CD4-positive, alpha-beta memory T cell (primary cell): Measurements from ENCODE around the gene SIGLEC12. TPM values are rescaled to one million over a fixed set of nuclear protein-coding genes. Genes with fewer than 3 reads are reported as not detected.

Experiments
- CTCF ChIA-PET: fragments of 350-600 bp; sonication (Branson Sonifier 250); formaldehyde crosslinking; loops from one replicate; lab custom pipeline; 2021; ENCODE audit warnings: inconsistent platforms; ENCODE audit not compliant: partially characterized antibody; lab: Charles Lee
- POLR2A ChIA-PET: fragments of 350-600 bp; sonication (Branson Sonifier 250); formaldehyde crosslinking; loops from one replicate; lab custom pipeline; 2021; ENCODE audit not compliant: partially characterized antibody; lab: Charles Lee
- DNase-seq, 5 donors: peaks; one replicate each; pipeline versions ENCODE4 v3.0.0 to v3.0.0-alpha.2; 2020 to 2022; ENCODE audit warnings: mixed read lengths in 1 of 5
- H3K27ac ChIP-seq: one replicate; pipeline ENCODE4 v1.7.0; 2013; ENCODE audit warnings: low read depth, low read length
- H3K27me3 ChIP-seq: 2 replicates; pipeline ENCODE4 v1.7.0; 2013; ENCODE audit warnings: mild to moderate bottlenecking, low read length, moderate library complexity; ENCODE audit not compliant: insufficient read depth
- H3K36me3 ChIP-seq: 2 replicates; pipeline ENCODE4 v1.7.0; 2013; ENCODE audit warnings: mild to moderate bottlenecking, low read length, moderate library complexity; ENCODE audit not compliant: insufficient read depth
- H3K4me1 ChIP-seq: 2 replicates; pipeline ENCODE4 v1.7.0; 2013; ENCODE audit warnings: mild to moderate bottlenecking, low read length, moderate library complexity; ENCODE audit not compliant: insufficient read depth
- H3K4me3 ChIP-seq, 2 donors: one replicate each; pipeline ENCODE4 v1.7.0; 2013; ENCODE audit warnings: low read length in 2 of 2, mild to moderate bottlenecking in 1 of 2
- H3K9me3 ChIP-seq, 2 donors: one replicate each; pipeline ENCODE4 v1.7.0; 2013; ENCODE audit warnings: low read length in 2 of 2, control low read depth in 1 of 2; ENCODE audit not compliant: control insufficient read depth in 1 of 2
- H3K27ac Mint-ChIP-seq, 7 donors: one replicate each; pipeline ENCODE4 v1.8.0; 2020 to 2021; ENCODE audit warnings: mixed read lengths in 7 of 7, mild to moderate bottlenecking in 6 of 7, inconsistent platforms in 3 of 7, moderate library complexity in 3 of 7
- H3K27me3 Mint-ChIP-seq, 2 donors: one replicate each; pipeline ENCODE4 v1.8.0; 2020 to 2021; ENCODE audit warnings: mixed read lengths in 2 of 2
- H3K36me3 Mint-ChIP-seq, 2 donors: one replicate each; pipeline ENCODE4 v1.8.0; 2020 to 2021; ENCODE audit warnings: mixed read lengths in 2 of 2, inconsistent platforms in 1 of 2, mild to moderate bottlenecking in 1 of 2
- H3K4me1 Mint-ChIP-seq, 4 donors: one replicate each; pipeline ENCODE4 v1.8.0; 2020 to 2021; ENCODE audit warnings: mixed read lengths in 4 of 4, mild to moderate bottlenecking in 1 of 4
- H3K4me3 Mint-ChIP-seq, 8 donors: one replicate each; pipeline ENCODE4 v1.8.0; 2020 to 2021; ENCODE audit warnings: mixed read lengths in 8 of 8, mild to moderate bottlenecking in 7 of 8, moderate library complexity in 6 of 8, inconsistent platforms in 3 of 8
- H3K9me3 Mint-ChIP-seq, 8 donors: one replicate each; pipeline ENCODE4 v1.8.0; 2020 to 2021; ENCODE audit warnings: mixed read lengths in 8 of 8, mild to moderate bottlenecking in 5 of 8, inconsistent platforms in 3 of 8, moderate library complexity in 1 of 8
- intact Hi-C: fragments of 100-400 bp; cut with micrococcal nuclease; formaldehyde crosslinking; loops from one replicate; pipeline ENCODE4 v1.15.1; 2023
- polyA plus RNA-seq, 2 donors: library from polyadenylated mRNA; unstranded; fragments of 300-500 nt; fragmentation: Illumina TruSeq; gene quantifications; one replicate each; pipeline ENCODE4 v1.2.3, GENCODE V29; 2021
- total RNA-seq, 2 experiments: library from RNA; stranded (reverse); gene quantifications; one replicate each; pipeline ENCODE4 v1.2.3, GENCODE V29; 2021

Gene SIGLEC12
- total and polyA plus RNA-seq, 4 experiments from 2014 or later = not detected

- H3K9me3 Mint-ChIP-seq = peaks cover 0 to 4% (median 1%) of the 10 kb centered on the region in 8 donors
- ChIA-PET POLR2A (no interaction called here), CTCF (no interaction called here)
- peaks cover 0 to 3% of the 10 kb centered on the region in 2 donors for H3K36me3 Mint-ChIP-seq
- peaks cover 2 to 10% (median 3%) of the 10 kb centered on the region in 4 donors for H3K4me1 Mint-ChIP-seq
- no peak overlapping the region for H3K4me3 Mint-ChIP-seq
- H3K27ac Mint-ChIP-seq = no peak overlapping the region
- H3K27me3 Mint-ChIP-seq = peaks cover 31 to 50% of the 10 kb centered on the region in 2 donors
- no peak overlapping the region for H3K4me3 ChIP-seq
- no peaks in the 10 kb centered on the region for H3K9me3 ChIP-seq
- no peaks in the 10 kb centered on the region for H3K27me3 ChIP-seq
- no peak for DNase-seq
- no peaks in the 10 kb centered on the region for H3K36me3 ChIP-seq
- H3K27ac ChIP-seq = no peak overlapping the region
- H3K4me1 ChIP-seq = no peaks in the 10 kb centered on the region
- intact Hi-C loops = no loop called here
Observed at GRCh38 chr19:51546650-51547396, 45.2 kb upstream of the SIGLEC12 start.

GRCh38 chr19:51546107-51546649, 44.6 kb upstream of the SIGLEC12 start:
- ChIA-PET CTCF (no interaction called here), POLR2A (no interaction called here)
- H3K27ac Mint-ChIP-seq = no peak overlapping the region
- H3K9me3 Mint-ChIP-seq = peaks cover 0 to 3% (median 0%) of the 10 kb centered on the region in 8 donors
- no peak for DNase-seq
- intact Hi-C loops = no loop called here
- Histone ChIP-seq H3K27me3 (no peaks in the 10 kb centered on the region), H3K4me1 (no peaks in the 10 kb centered on the region), H3K4me3 (no peak overlapping the region), H3K9me3 (no peaks in the 10 kb centered on the region), H3K27ac (no peak overlapping the region), H3K36me3 (no peaks in the 10 kb centered on the region)
- H3K36me3 Mint-ChIP-seq = no peaks in the 10 kb centered on the region
- peaks cover 31 to 48% of the 10 kb centered on the region in 2 donors for H3K27me3 Mint-ChIP-seq
- H3K4me3 Mint-ChIP-seq = no peak overlapping the region
- H3K4me1 Mint-ChIP-seq = peaks cover 0 to 4% (median 0%) of the 10 kb centered on the region in 4 donors

- Histone ChIP-seq H3K27me3 (no peaks in the 10 kb centered on the region), H3K4me3 (no peak overlapping the region), H3K27ac (no peak overlapping the region), H3K4me1 (no peaks in the 10 kb centered on the region), H3K36me3 (no peaks in the 10 kb centered on the region), H3K9me3 (no peaks in the 10 kb centered on the region)
- intact Hi-C loops = no loop called here
- no peak for DNase-seq
- Mint-ChIP-seq H3K9me3 (peaks cover 0 to 4% (median 0%) of the 10 kb centered on the region in 8 donors), H3K4me3 (no peak overlapping the region), H3K4me1 (peaks cover 0 to under 1% (median 0%) of the 10 kb centered on the region in 4 donors), H3K27me3 (peaks cover 29 to 45% of the 10 kb centered on the region in 2 donors), H3K27ac (no peak overlapping the region), H3K36me3 (no peaks in the 10 kb centered on the region)
- ChIA-PET CTCF (no interaction called here), POLR2A (no interaction called here)
Observed at GRCh38 chr19:51544038-51544437, 42.4 kb upstream of the SIGLEC12 start.

GRCh38 chr19:51542699-51543098, 41.1 kb upstream of the SIGLEC12 start:
- Histone ChIP-seq H3K9me3 (no peaks in the 10 kb centered on the region), H3K4me3 (no peak overlapping the region), H3K27me3 (no peaks in the 10 kb centered on the region), H3K4me1 (no peaks in the 10 kb centered on the region), H3K36me3 (no peaks in the 10 kb centered on the region), H3K27ac (no peak overlapping the region)
- Mint-ChIP-seq H3K27me3 (peaks cover 32 to 38% of the 10 kb centered on the region in 2 donors), H3K4me3 (no peak overlapping the region), H3K4me1 (no peaks in the 10 kb centered on the region), H3K9me3 (peaks cover 0 to 6% (median 2%) of the 10 kb centered on the region in 8 donors), H3K27ac (no peak overlapping the region), H3K36me3 (no peaks in the 10 kb centered on the region)
- intact Hi-C loops = no loop called here
- DNase-seq = no peak
- POLR2A ChIA-PET = no interaction called here
- CTCF ChIA-PET = no interaction called here

- H3K27me3 Mint-ChIP-seq = peaks cover 27 to 41% of the 10 kb centered on the region in 2 donors
- Histone ChIP-seq H3K9me3 (no peaks in the 10 kb centered on the region), H3K36me3 (no peaks in the 10 kb centered on the region), H3K4me3 (no peak overlapping the region), H3K27ac (no peak overlapping the region), H3K27me3 (no peaks in the 10 kb centered on the region), H3K4me1 (no peaks in the 10 kb centered on the region)
- ChIA-PET CTCF (no interaction called here), POLR2A (no interaction called here)
- no peak overlapping the region for H3K27ac Mint-ChIP-seq
- no peaks in the 10 kb centered on the region for H3K36me3 Mint-ChIP-seq
- H3K9me3 Mint-ChIP-seq = peaks cover 0 to 6% (median 2%) of the 10 kb centered on the region in 8 donors
- peak overlapping the region in 1 of 8 donors; percentile 35 for H3K4me3 Mint-ChIP-seq
- H3K4me1 Mint-ChIP-seq = no peaks in the 10 kb centered on the region
- intact Hi-C loops = no loop called here
- no peak for DNase-seq
Observed at GRCh38 chr19:51541458-51542357, 40.1 kb upstream of the SIGLEC12 start.

- CTCF ChIA-PET = interaction anchor here (0.7 kb wide), 1 partner anchor 68 kb away, joined by 3 read pairs; no protein-coding TSS in a partner anchor
- H3K27ac Mint-ChIP-seq = no peak overlapping the region
- no peaks in the 10 kb centered on the region for H3K36me3 Mint-ChIP-seq
- POLR2A ChIA-PET = no interaction called here
- intact Hi-C loops = no loop called here
- no peaks in the 10 kb centered on the region for H3K4me1 ChIP-seq
- H3K9me3 ChIP-seq = no peaks in the 10 kb centered on the region
- no peaks in the 10 kb centered on the region for H3K36me3 ChIP-seq
- H3K4me3 Mint-ChIP-seq = no peak overlapping the region
- peaks cover 0 to 24% (median 5%) of the 10 kb centered on the region in 8 donors for H3K9me3 Mint-ChIP-seq
- H3K4me1 Mint-ChIP-seq = no peaks in the 10 kb centered on the region
- H3K4me3 ChIP-seq = no peak overlapping the region
- DNase-seq = no peak
- H3K27me3 Mint-ChIP-seq = peaks cover 28 to 37% of the 10 kb centered on the region in 2 donors
- no peaks in the 10 kb centered on the region for H3K27me3 ChIP-seq
- no peak overlapping the region for H3K27ac ChIP-seq
Observed at GRCh38 chr19:51539821-51540366, 38.3 kb upstream of the SIGLEC12 start.

- Mint-ChIP-seq H3K4me1 (no peaks in the 10 kb centered on the region), H3K4me3 (no peak overlapping the region), H3K27me3 (peaks cover 29 to 33% of the 10 kb centered on the region in 2 donors), H3K27ac (no peak overlapping the region), H3K36me3 (no peaks in the 10 kb centered on the region), H3K9me3 (peaks cover 0 to 32% (median 5%) of the 10 kb centered on the region in 8 donors)
- Histone ChIP-seq H3K4me3 (no peak overlapping the region), H3K27ac (no peak overlapping the region), H3K9me3 (no peaks in the 10 kb centered on the region), H3K36me3 (no peaks in the 10 kb centered on the region), H3K27me3 (no peaks in the 10 kb centered on the region), H3K4me1 (no peaks in the 10 kb centered on the region)
- intact Hi-C loops = no loop called here
- POLR2A ChIA-PET = no interaction called here
- CTCF ChIA-PET = no interaction called here
- DNase-seq = no peak
Observed at GRCh38 chr19:51535535-51535934, 33.9 kb upstream of the SIGLEC12 start.
